Adrenal gland (tissue), 5 donors: ENCODE measurements around the gene VSTM1.

Experiments
- POLR2A ChIP-seq, 2 donors: fragments of 450-650 bp; IDR thresholded peaks; one replicate each; pipeline ENCODE4 v1.6.1; 2017; ENCODE audit warnings: antibody characterized with exemption in 2 of 2, mild to moderate bottlenecking in 2 of 2, moderate library complexity in 1 of 2
- TF ChIP-seq, protein P1 (sequence below), 6 experiments: fragments of 450-650 bp in 4 of 6; fragments of 200-600 bp in 2 of 6; sonication (generic) in 1 of 6; IDR thresholded peaks; 1 replicate in 5 of 6; 2 replicates in 1 of 6; pipeline versions ENCODE4 v1.5.1 to v1.8.0; 2016 to 2021; ENCODE audit warnings: antibody characterized with exemption in 6 of 6, mild to moderate bottlenecking in 2 of 6, moderate library complexity in 1 of 6
- donor health status: DM: no; HTN: no; CAD: no.

DNA sequence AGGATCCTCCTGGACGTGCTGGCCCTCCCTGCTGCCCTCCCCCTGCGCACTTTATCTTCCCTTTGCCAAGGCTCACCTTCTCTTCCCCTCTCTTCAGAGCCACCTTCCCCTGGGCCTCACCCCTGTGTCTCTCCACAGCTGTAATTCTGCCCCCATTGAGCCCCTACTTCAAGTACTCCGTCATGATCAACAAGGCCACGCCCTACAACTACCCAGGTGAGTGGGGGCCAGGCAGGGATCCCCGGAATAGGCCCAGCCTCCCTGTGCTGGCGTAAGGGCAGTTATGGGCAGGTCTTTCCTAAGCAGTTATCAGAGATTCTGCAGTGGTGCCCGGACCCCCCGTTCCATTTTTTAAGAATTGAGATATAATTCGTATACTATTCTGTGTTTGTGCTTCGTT lies 42.1 kb upstream of the VSTM1 start:
- TF ChIP-seq, protein P1, sequence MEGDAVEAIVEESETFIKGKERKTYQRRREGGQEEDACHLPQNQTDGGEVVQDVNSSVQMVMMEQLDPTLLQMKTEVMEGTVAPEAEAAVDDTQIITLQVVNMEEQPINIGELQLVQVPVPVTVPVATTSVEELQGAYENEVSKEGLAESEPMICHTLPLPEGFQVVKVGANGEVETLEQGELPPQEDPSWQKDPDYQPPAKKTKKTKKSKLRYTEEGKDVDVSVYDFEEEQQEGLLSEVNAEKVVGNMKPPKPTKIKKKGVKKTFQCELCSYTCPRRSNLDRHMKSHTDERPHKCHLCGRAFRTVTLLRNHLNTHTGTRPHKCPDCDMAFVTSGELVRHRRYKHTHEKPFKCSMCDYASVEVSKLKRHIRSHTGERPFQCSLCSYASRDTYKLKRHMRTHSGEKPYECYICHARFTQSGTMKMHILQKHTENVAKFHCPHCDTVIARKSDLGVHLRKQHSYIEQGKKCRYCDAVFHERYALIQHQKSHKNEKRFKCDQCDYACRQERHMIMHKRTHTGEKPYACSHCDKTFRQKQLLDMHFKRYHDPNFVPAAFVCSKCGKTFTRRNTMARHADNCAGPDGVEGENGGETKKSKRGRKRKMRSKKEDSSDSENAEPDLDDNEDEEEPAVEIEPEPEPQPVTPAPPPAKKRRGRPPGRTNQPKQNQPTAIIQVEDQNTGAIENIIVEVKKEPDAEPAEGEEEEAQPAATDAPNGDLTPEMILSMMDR (IDR thresholded peaks at IDR 0.05) = no peak
- TF ChIP-seq POLR2A (IDR thresholded peaks at IDR 0.05) = no peak
